Suppressor macrophage treated with lipopolysaccharide for 1 hour (primary cell): ENCODE data around the gene NFYC.
A peak's percentile ranks its signal among the peaks of the same experiment; 100 is the strongest.

ENCODE experiments used
- DNase-seq, 3 donors: peaks; one replicate each; pipeline ENCODE4 v3.0.0-alpha.2; 2020 to 2022

Gene NFYC

GRCh38 chr1:40691538-40692428, at the start of gene NFYC:
TSS of gene NFYC (plus strand) at chr1:40691704. CDS start at chr1:40738844, 47,140 bp downstream.
- DNase-seq: peak; percentile 99 to 100 (median 100)

GRCh38 chr1:40645118-40645680, 46.3 kb upstream of the NFYC start:
- DNase-seq: no peak

- DNase-seq: peak; percentile 63 to 77 (median 67)
Measured at GRCh38 chr1:40646315-40646714, 45.2 kb upstream of the NFYC start.

- DNase-seq: no peak
Measured at GRCh38 chr1:40648200-40648599, 43.3 kb upstream of the NFYC start.

GRCh38 chr1:40648928-40649591, 42.4 kb upstream of the NFYC start:
- no peak for DNase-seq

- DNase-seq: no peak
Measured at GRCh38 chr1:40649592-40649930, 41.9 kb upstream of the NFYC start.

GRCh38 chr1:40650075-40650474, 41.4 kb upstream of the NFYC start:
- peak; percentile 27 to 35 (median 31) for DNase-seq

- peak; percentile 27 to 58 (median 29) for DNase-seq
Measured at GRCh38 chr1:40651138-40651857, 40.2 kb upstream of the NFYC start.

GRCh38 chr1:40652468-40652867, 39.0 kb upstream of the NFYC start:
- DNase-seq: no peak

GRCh38 chr1:40652979-40653378, 38.5 kb upstream of the NFYC start:
- DNase-seq: no peak

- DNase-seq: peak in 1 of 3 donors; percentile 33
Measured at GRCh38 chr1:40653851-40654537, 37.5 kb upstream of the NFYC start.

GRCh38 chr1:40657046-40657445, 34.5 kb upstream of the NFYC start:
- no peak for DNase-seq

- no peak for DNase-seq
Measured at GRCh38 chr1:40658751-40659648, 32.5 kb upstream of the NFYC start.

- no peak for DNase-seq
Measured at GRCh38 chr1:40659649-40659947, 31.9 kb upstream of the NFYC start.

- no peak for DNase-seq
Measured at GRCh38 chr1:40661678-40662077, 29.8 kb upstream of the NFYC start.

- DNase-seq: peak in 2 of 3 donors; percentile 32 to 37
Measured at GRCh38 chr1:40662151-40662550, 29.4 kb upstream of the NFYC start.

- peak in 2 of 3 donors; percentile 16 to 22 for DNase-seq
Measured at GRCh38 chr1:40662864-40663263, 28.6 kb upstream of the NFYC start.

GRCh38 chr1:40663324-40664166, 28.0 kb upstream of the NFYC start:
- DNase-seq: no peak

- DNase-seq: no peak
Measured at GRCh38 chr1:40664167-40664537, 27.4 kb upstream of the NFYC start.

GRCh38 chr1:40664791-40665190, 26.7 kb upstream of the NFYC start:
- no peak for DNase-seq
